GM19397 (cell line): ENCODE data around the gene TBC1D8.

Experiments used
- ATAC-seq: cut with Tn5 transposase; IDR thresholded peaks from one replicate; pipeline ENCODE4 v1.9.1; 2021; ENCODE audit warnings: mild to moderate bottlenecking, moderate library complexity; ENCODE audit not compliant: unreplicated experiment

Gene TBC1D8

DNA sequence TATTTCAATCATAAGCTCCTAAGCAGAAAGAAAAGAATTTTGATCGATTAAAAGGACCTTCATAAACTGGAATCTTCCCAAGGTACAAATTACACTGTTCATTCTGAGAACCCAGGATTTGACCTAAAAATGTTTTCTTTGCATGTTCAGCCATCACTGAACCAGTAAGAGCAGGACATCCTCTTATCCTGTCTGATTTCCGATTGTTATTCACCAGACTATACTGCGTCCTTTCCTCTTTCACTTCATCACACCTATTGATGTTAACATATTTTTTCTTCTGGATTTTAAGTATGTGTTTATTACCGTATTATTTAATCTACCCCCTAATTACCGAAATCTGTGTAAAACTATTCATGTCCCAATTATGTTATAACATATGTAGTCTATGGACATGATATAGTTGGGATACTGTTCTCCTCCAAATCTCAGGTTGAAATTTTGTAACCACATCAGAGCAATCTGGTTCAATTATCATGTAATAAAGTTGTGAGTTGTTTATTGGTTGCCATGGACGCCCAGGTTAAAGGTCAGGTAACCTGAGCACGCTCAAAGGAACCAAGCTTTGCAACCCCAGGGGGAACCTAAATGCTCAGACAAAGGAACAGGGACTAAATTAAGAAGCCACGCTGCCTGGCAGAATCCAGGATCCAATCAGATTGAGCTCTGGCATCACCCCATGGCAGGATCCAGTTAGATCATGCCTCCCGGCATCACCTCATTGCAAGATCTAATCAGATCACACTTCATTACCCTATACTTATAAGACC, 11.6 kb upstream of the TBC1D8 start:
- no peak for ATAC-seq

- no peak for ATAC-seq
Measured at GRCh38 chr2:101161658-101162057, 10.5 kb upstream of the TBC1D8 start.

GRCh38 chr2:101160454-101160853, 9.3 kb upstream of the TBC1D8 start:
- no peak for ATAC-seq

- ATAC-seq: no peak
Measured at GRCh38 chr2:101159526-101159925, 8.3 kb upstream of the TBC1D8 start.

- no peak for ATAC-seq
Measured at GRCh38 chr2:101157272-101157671, 6.1 kb upstream of the TBC1D8 start.

GRCh38 chr2:101153787-101154186, 2.6 kb upstream of the TBC1D8 start:
- ATAC-seq: no peak

DNA sequence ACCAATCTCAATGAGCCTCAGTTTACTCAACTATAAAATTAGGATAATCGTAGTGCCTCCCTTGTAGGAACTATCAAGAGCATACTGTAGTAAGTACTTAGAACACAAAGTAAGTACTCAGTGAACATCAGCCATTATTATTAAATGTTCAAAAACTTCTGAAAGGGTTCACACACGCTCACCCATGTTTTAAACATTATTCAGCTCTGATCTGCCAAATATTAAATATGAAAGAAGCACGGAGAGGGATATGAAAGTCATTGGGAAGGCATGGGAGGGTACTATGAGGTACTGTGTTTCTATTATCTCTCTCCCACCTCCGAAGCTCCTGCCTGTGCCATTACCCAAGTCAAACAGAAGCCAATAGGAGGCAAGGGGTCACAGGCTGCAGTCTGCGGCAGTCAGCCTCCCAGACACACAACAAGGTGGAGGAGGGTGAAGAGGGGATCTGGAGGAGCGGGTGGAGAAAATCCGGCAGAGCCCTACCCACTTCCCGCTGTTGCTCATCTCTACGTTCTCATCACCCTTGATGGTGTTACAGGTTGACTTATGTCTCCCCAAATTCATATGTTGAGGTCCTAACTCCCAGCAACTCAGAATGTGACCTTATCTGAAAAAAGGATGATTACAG, 2.0 kb upstream of the TBC1D8 start:
- ATAC-seq: no peak

DNA sequence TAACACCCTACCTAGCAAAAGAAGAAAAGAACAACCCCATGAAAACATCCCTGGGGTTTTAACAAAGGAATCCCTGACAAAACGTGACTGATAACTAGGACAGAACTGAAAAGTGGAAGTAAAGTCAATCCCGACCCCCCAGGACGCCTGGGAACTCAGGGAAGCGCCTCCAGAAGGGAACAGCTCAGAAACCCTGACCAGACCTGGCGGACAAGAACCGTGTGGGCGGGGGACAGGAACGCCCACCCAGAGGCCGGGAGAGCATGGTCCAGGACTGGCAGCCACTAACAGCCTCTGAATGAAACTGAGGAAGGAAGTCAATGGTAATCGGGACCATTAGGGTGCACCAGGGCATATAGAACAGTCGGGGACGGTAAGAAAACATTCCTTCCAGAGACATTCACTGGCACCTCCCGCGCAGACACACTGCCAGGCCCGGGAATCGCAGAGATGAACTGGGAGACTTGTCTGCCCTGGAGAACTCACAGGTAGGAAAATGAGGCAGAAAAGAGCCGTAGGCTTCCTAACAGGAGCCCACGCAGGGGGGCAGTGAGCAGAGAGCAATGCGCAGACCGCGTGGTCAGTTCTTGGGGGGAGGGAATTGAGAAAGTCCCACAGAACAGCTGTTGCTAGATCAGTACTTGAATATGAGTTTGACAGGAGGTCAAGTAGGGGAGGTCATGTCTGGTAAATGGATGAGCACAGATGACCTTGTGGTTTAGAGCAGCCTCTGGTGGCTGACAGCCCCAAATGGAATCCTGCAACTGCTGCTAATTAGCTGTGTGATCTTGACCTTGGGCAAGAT, 1.3 kb upstream of the TBC1D8 start:
- ATAC-seq: peak; percentile 50

DNA sequence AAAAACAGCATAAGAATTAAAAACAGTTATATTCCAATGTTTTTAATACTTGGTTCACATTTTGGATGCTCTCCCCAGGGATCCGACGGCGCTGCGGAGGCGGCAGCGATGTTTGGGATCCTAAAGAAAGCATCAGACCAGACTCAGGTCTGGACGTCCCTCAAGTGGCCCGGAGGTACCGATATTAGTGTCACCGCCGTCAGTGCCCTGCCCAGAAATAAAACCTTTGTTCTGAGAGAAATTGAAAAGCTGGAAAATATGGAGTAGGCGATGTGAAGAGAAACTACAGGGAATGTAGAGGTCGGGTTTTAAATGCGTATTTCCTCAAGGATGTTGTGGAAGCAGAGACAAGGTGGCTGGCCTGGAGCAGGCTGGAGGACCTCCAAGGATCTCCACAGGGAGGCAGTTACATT, 683 bp upstream of the TBC1D8 start:
- no peak for ATAC-seq

- ATAC-seq: peak; percentile 31
Measured at GRCh38 chr2:101150306-101151145, 656 bp downstream of the TBC1D8 start.

GRCh38 chr2:101149241-101150192, 1.7 kb downstream of the TBC1D8 start:
- no peak for ATAC-seq

GRCh38 chr2:101148777-101149176, 2.4 kb downstream of the TBC1D8 start:
- ATAC-seq: no peak

DNA sequence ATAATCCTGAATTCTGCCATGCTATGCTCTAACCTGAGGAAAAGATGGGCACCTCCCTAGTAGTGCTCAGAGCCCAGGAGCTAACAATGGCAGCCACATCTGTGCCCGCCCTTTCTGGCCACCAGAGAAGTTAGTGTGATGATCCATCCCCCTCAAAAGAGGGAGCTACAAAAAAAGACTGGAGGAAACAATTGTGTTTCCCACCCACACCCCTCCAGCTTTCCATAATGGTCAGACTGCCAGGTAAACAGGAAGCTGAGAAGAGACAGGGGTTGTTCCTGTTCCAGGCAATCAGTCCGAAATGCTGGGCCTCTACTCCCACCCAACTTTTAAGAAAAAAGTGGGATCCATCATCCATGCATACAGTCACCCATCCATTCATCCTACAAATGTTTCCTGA, 3.2 kb downstream of the TBC1D8 start:
- no peak for ATAC-seq

DNA sequence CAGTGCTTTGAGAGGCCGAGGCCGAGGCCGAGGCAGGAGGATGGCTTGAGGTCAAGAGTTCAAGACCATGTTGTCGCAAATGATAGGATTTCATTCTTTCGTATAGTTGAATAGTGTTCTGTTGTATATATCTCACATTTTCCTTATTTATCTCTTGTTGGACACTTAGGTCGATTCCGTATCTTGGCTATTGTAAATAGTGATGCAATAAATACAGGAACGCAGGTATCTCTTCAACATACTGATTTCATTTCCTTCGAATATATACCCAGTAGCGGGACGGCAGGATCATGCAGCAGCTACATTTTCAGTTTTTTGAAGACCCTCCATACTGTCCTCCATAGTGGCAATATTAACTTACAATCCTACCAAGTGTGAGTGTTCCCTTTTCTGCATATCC, 4.1 kb downstream of the TBC1D8 start:
- ATAC-seq: no peak

DNA sequence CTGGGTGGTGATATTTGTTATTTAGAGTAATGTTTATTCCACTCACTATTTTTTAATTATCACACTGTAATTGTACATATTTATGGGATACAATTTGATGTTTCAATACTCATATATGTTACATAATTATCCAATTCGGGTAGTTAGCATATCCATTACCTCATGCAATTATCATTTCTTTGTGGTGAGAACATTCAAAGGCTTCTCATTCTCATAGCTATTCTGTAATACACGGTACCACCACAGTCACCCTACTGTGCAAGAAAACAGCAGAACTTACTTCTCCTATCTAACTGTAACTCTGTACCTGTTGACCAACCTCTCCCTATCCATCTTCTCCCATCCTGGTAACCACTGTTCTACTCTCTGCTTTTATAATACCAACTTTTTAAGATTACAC, 4.6 kb downstream of the TBC1D8 start:
- no peak for ATAC-seq

GRCh38 chr2:101145406-101145805, 5.8 kb downstream of the TBC1D8 start:
- no peak for ATAC-seq

GRCh38 chr2:101142163-101142562, 9.0 kb downstream of the TBC1D8 start:
- ATAC-seq: no peak

GRCh38 chr2:101140978-101141655, 10.1 kb downstream of the TBC1D8 start:
- ATAC-seq: no peak

DNA sequence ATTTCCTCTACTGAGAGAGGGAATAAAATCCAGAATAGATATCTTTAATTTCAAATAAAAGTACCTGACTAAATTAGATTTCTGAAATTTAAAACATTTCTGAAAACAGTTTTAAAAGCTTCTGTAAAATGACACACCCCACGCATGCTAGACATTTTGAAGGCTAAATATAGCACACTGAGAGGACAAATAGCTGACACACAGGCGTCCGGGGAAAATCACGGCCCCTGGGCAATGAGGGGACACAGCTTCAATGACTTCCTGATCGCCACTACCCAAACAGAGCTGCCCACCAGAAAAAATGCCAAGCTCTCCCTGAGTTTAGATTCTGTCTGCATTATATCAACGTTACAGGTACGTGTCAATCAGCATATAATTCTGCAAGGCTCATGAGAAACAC, 10.9 kb downstream of the TBC1D8 start:
- ATAC-seq: no peak
